ENCODE results near the gene GRK4. TPM values are rescaled to one million over a fixed set of nuclear protein-coding genes. Genes with fewer than 3 reads are reported as not detected.
"Not testable (repeated sequence)": the region's sequence is repeated elsewhere in the genome, so short reads cannot be mapped to it uniquely, and the experiment has no call there.

Gene GRK4
- total RNA-seq, 1 donor from 2014 or later: 4.6 TPM

GRCh38 chr4:2941138-2942036, 22.0 kb upstream of the GRK4 start:
- DNase-seq (ENCODE audit: low read depth, low spot score): no peak

- DNase-seq (ENCODE audit: low read depth, low spot score): no peak
Observed at GRCh38 chr4:2942037-2942531, 21.3 kb upstream of the GRK4 start.

- DNase-seq (ENCODE audit: low read depth, low spot score): no peak
Observed at GRCh38 chr4:2942532-2943363, 20.6 kb upstream of the GRK4 start.

- DNase-seq (ENCODE audit: low read depth, low spot score): no peak
Observed at GRCh38 chr4:2943364-2944090, 19.8 kb upstream of the GRK4 start.

GRCh38 chr4:2944091-2944482, 19.3 kb upstream of the GRK4 start:
- no peak for DNase-seq (ENCODE audit: low read depth, low spot score)

- no peak for DNase-seq (ENCODE audit: low read depth, low spot score)
Observed at GRCh38 chr4:2944586-2945526, 18.5 kb upstream of the GRK4 start.

GRCh38 chr4:2945619-2946604, 17.5 kb upstream of the GRK4 start:
- not testable (repeated sequence) for DNase-seq (ENCODE audit: low read depth, low spot score)

GRCh38 chr4:2946812-2947600, 16.4 kb upstream of the GRK4 start:
- no peak for DNase-seq (ENCODE audit: low read depth, low spot score)

GRCh38 chr4:2947926-2948325, 15.4 kb upstream of the GRK4 start:
- no peak for DNase-seq (ENCODE audit: low read depth, low spot score)

- DNase-seq (ENCODE audit: low read depth, low spot score): no peak
Observed at GRCh38 chr4:2948895-2949781, 14.2 kb upstream of the GRK4 start.

GRCh38 chr4:2949782-2950125, 13.6 kb upstream of the GRK4 start:
- DNase-seq (ENCODE audit: low read depth, low spot score): no peak

GRCh38 chr4:2950221-2950989, 13.0 kb upstream of the GRK4 start:
- DNase-seq (ENCODE audit: low read depth, low spot score): no peak

GRCh38 chr4:2953496-2953895, 9.9 kb upstream of the GRK4 start:
- no peak for DNase-seq (ENCODE audit: low read depth, low spot score)

- DNase-seq (ENCODE audit: low read depth, low spot score): no peak
Observed at GRCh38 chr4:2954358-2955185, 8.8 kb upstream of the GRK4 start.

GRCh38 chr4:2955186-2956044, 8.0 kb upstream of the GRK4 start:
- DNase-seq (ENCODE audit: low read depth, low spot score): not testable (repeated sequence)

Data from pulmonary artery endothelial cell (primary cell).